MM.1S (cell line): ENCODE results near the gene LRRC32.
A peak's percentile ranks its signal among the peaks of the same experiment; 100 is the strongest.

Source experiments
- DNase-seq: peaks from one replicate; pipeline ENCODE4 v3.0.0-alpha.2; 2015
- H2AFZ ChIP-seq: fragments of 300-600 bp; sonication (generic); 2 replicates; pipeline ENCODE4 v1.6.0; 2016; ENCODE audit warnings: antibody characterized with exemption, low read length
- H3F3A ChIP-seq: fragments of 300-600 bp; sonication (generic); 2 replicates; pipeline ENCODE4 v1.6.1; 2016; ENCODE audit warnings: mild to moderate bottlenecking, antibody characterized with exemption, low read length, moderate library complexity, mixed read lengths; ENCODE audit not compliant: insufficient read depth
- H3K27ac ChIP-seq: fragments of 300-600 bp; sonication (generic); 2 replicates; pipeline ENCODE4 v1.5.1; 2016; ENCODE audit warnings: mild to moderate bottlenecking, low read length
- H3K27me3 ChIP-seq: fragments of 300-600 bp; sonication (generic); replicated peaks from 2 replicates; pipeline ENCODE4 v1.6.0; 2016; ENCODE audit warnings: low read length; ENCODE audit not compliant: insufficient read depth
- H3K36me3 ChIP-seq: fragments of 300-600 bp; sonication (generic); replicated peaks from 2 replicates; pipeline ENCODE4 v1.6.1; 2016; ENCODE audit warnings: mild to moderate bottlenecking, low read length, mixed read lengths; ENCODE audit not compliant: insufficient read depth
- H3K4me1 ChIP-seq: fragments of 300-600 bp; sonication (generic); 2 replicates; pipeline ENCODE4 v1.6.1; 2016; ENCODE audit warnings: low read length, mixed read lengths
- H3K4me2 ChIP-seq: fragments of 300-600 bp; sonication (generic); 2 replicates; pipeline ENCODE4 v1.6.0; 2016; ENCODE audit warnings: low read depth, low read length
- H3K4me3 ChIP-seq: fragments of 300-600 bp; sonication (generic); 2 replicates; pipeline ENCODE4 v1.5.1; 2016; ENCODE audit warnings: low read length, mixed read lengths
- H3K79me2 ChIP-seq: fragments of 300-600 bp; sonication (generic); 2 replicates; pipeline ENCODE4 v1.6.1; 2016; ENCODE audit warnings: mixed run types, low read length, mixed read lengths
- H3K9ac ChIP-seq: fragments of 300-600 bp; sonication (generic); 2 replicates; pipeline ENCODE4 v1.6.1; 2016; ENCODE audit warnings: low read length, mixed read lengths
- H3K9me2 ChIP-seq: fragments of 300-600 bp; sonication (generic); replicated peaks from 2 replicates; pipeline ENCODE4 v1.6.1; 2016; ENCODE audit warnings: mild to moderate bottlenecking, low read length, mixed read lengths; ENCODE audit not compliant: insufficient read depth
- H3K9me3 ChIP-seq: fragments of 300-600 bp; sonication (generic); replicated peaks from 2 replicates; pipeline ENCODE4 v1.6.1; 2016; ENCODE audit warnings: mild to moderate bottlenecking, low read length, mixed read lengths; ENCODE audit not compliant: insufficient read depth
- H4K20me1 ChIP-seq: fragments of 300-600 bp; sonication (generic); 2 replicates; pipeline ENCODE4 v1.6.1; 2016; ENCODE audit warnings: mild to moderate bottlenecking, low read length, moderate library complexity, mixed read lengths; ENCODE audit not compliant: insufficient read depth
- CTCF ChIP-seq: fragments of 300-600 bp; sonication (generic); IDR thresholded peaks from 2 replicates; pipeline ENCODE4 v1.5.1; 2016; ENCODE audit warnings: antibody characterized with exemption, low read length, mixed read lengths
- EZH2 ChIP-seq: fragments of 300-600 bp; sonication (generic); optimal IDR thresholded peaks from 2 replicates; pipeline ENCODE3; 2017; ENCODE audit warnings: low read depth, mild to moderate bottlenecking, antibody characterized with exemption, low read length, mixed read lengths
- EZH2phosphoT487 ChIP-seq: fragments of 300-600 bp; sonication (generic); IDR thresholded peaks from 2 replicates; pipeline ENCODE4 v1.6.1; 2018; ENCODE audit warnings: antibody characterized with exemption, low read length

Gene LRRC32

GRCh38 chr11:76658651-76659650 is 11.6 kb downstream of the LRRC32 start:
- H3K9ac ChIP-seq = no peak overlapping the region

GRCh38 chr11:76658231-76658630 is 12.3 kb downstream of the LRRC32 start:
- no peak overlapping the region for H3K4me2 ChIP-seq
- peaks cover 5% of the 10 kb centered on the region; the same call in 1 of the 2 replicates for H3K4me1 ChIP-seq
- H4K20me1 ChIP-seq = no peaks in the 10 kb centered on the region
- no peak overlapping the region for H3K9ac ChIP-seq
- no peak overlapping the region for H2AFZ ChIP-seq
- H3K9me2 ChIP-seq = no peaks in the 10 kb centered on the region
- no peaks in the 10 kb centered on the region for H3K79me2 ChIP-seq
- no peaks in the 10 kb centered on the region for H3K9me3 ChIP-seq
- no peak overlapping the region for H3K4me3 ChIP-seq
- DNase-seq = no peak
- 0 out of 2 replicates have a peak, but pooled peaks cover 10% of the 10 kb centered on the region for H3K27me3 ChIP-seq
- TF ChIP-seq CTCF (no peak), EZH2 (no peak), EZH2phosphoT487 (no peak)
- H3K27ac ChIP-seq = no peak overlapping the region
- no peaks in the 10 kb centered on the region for H3K36me3 ChIP-seq
- no peaks in the 10 kb centered on the region for H3F3A ChIP-seq

More at GRCh38 chr11:76658651-76659650, 11.6 kb downstream of the LRRC32 start:
- Histone ChIP-seq H3K9me3 (no peaks in the 10 kb centered on the region), H3K4me2 (no peak overlapping the region), H3F3A (no peaks in the 10 kb centered on the region), H3K79me2 (no peaks in the 10 kb centered on the region), H3K4me3 (no peak overlapping the region), H3K27ac (no peak overlapping the region), H3K9me2 (no peaks in the 10 kb centered on the region), H3K36me3 (no peaks in the 10 kb centered on the region), H3K4me1 (peaks cover 5% of the 10 kb centered on the region; the same call in 1 of the 2 replicates), H4K20me1 (no peaks in the 10 kb centered on the region), H3K27me3 (0 out of 2 replicates have a peak, but pooled peaks cover 10% of the 10 kb centered on the region), H2AFZ (peak overlapping the region; percentile 31; the same call in 1 of the 2 replicates)
- no peak for DNase-seq
- TF ChIP-seq EZH2 = no peak
- no peak for TF ChIP-seq CTCF
- no peak for TF ChIP-seq EZH2phosphoT487

- H3K4me2 ChIP-seq = no peak overlapping the region
- H3K27ac ChIP-seq = no peak overlapping the region
- no peaks in the 10 kb centered on the region for H3F3A ChIP-seq
- peaks cover 5% of the 10 kb centered on the region; the same call in 1 of the 2 replicates for H3K4me1 ChIP-seq
- H3K9me3 ChIP-seq = no peaks in the 10 kb centered on the region
- no peak overlapping the region for H3K4me3 ChIP-seq
- H4K20me1 ChIP-seq = no peaks in the 10 kb centered on the region
- no peaks in the 10 kb centered on the region for H3K9me2 ChIP-seq
- no peak for TF ChIP-seq CTCF
- TF ChIP-seq EZH2 = no peak
- TF ChIP-seq EZH2phosphoT487 = no peak
- no peaks in the 10 kb centered on the region for H3K79me2 ChIP-seq
- H3K36me3 ChIP-seq = no peaks in the 10 kb centered on the region
- H3K27me3 ChIP-seq = 0 out of 2 replicates have a peak, but pooled peaks cover 10% of the 10 kb centered on the region
- no peak overlapping the region for H2AFZ ChIP-seq
- no peak overlapping the region for H3K9ac ChIP-seq
- DNase-seq = no peak
Measured at GRCh38 chr11:76657187-76658170, 13.1 kb downstream of the LRRC32 start.
